ENCODE measurements around the gene ARHGEF19.
A peak's percentile ranks its signal among the peaks of the same experiment; 100 is the strongest.

The ARHGEF19 gene

DNA sequence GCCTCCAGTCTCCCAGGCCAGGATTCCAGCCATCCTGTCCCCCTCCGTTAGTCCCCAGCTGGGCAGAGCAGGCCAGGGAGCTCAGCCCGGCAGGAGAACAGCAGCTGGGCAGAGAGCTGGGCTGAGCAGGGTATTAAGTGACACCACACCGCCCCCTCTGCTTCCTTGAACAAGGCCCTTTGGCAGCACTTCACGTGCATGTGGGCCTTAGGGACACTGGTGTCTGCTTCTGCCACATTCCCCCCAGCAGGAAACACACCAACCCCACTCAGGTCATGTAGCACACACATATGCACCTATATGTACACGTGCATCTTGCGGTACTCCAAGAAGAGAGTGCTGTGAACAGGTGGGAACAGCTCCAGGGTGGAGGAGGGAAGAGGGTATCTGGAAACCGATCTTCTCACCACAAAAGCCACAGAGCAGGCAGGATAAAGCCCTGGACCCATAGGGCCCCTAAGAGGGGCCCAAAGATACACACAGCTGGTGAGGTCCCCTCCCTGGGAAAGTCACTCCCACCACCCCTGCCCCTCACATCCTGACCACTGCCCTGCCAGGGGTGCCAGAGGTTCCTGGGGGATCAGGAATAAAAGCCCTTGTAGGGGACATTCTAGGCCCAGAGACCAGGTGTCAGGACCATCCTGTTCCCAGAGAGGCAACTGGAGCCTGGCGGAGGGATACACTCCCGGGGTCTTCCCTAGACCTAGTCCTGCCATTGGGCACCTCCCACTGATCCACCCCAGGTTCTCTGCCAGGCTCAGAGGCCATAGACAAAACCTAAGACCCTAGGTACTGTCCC, 61.1 kb downstream of the ARHGEF19 start (continued):
- no peak for TF ChIP-seq ZNF658 (tag by site-specific recombination; IDR thresholded peaks at IDR 0.05)
- peak; percentile 71 for TF ChIP-seq ZFHX2 (tag by site-specific recombination; conservative IDR thresholded peaks at IDR 0.05)
- TF ChIP-seq, protein P1, sequence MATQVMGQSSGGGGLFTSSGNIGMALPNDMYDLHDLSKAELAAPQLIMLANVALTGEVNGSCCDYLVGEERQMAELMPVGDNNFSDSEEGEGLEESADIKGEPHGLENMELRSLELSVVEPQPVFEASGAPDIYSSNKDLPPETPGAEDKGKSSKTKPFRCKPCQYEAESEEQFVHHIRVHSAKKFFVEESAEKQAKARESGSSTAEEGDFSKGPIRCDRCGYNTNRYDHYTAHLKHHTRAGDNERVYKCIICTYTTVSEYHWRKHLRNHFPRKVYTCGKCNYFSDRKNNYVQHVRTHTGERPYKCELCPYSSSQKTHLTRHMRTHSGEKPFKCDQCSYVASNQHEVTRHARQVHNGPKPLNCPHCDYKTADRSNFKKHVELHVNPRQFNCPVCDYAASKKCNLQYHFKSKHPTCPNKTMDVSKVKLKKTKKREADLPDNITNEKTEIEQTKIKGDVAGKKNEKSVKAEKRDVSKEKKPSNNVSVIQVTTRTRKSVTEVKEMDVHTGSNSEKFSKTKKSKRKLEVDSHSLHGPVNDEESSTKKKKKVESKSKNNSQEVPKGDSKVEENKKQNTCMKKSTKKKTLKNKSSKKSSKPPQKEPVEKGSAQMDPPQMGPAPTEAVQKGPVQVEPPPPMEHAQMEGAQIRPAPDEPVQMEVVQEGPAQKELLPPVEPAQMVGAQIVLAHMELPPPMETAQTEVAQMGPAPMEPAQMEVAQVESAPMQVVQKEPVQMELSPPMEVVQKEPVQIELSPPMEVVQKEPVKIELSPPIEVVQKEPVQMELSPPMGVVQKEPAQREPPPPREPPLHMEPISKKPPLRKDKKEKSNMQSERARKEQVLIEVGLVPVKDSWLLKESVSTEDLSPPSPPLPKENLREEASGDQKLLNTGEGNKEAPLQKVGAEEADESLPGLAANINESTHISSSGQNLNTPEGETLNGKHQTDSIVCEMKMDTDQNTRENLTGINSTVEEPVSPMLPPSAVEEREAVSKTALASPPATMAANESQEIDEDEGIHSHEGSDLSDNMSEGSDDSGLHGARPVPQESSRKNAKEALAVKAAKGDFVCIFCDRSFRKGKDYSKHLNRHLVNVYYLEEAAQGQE (tag by site-specific recombination; IDR thresholded peaks at IDR 0.05), result no peak
- TF ChIP-seq, protein P2, sequence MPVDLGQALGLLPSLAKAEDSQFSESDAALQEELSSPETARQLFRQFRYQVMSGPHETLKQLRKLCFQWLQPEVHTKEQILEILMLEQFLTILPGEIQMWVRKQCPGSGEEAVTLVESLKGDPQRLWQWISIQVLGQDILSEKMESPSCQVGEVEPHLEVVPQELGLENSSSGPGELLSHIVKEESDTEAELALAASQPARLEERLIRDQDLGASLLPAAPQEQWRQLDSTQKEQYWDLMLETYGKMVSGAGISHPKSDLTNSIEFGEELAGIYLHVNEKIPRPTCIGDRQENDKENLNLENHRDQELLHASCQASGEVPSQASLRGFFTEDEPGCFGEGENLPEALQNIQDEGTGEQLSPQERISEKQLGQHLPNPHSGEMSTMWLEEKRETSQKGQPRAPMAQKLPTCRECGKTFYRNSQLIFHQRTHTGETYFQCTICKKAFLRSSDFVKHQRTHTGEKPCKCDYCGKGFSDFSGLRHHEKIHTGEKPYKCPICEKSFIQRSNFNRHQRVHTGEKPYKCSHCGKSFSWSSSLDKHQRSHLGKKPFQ (tag by site-specific recombination; IDR thresholded peaks at IDR 0.05), result peak; percentile 95
- TF ChIP-seq ZNF202 (tag by site-specific recombination; IDR thresholded peaks at IDR 0.05; ENCODE audit: borderline replicate concordance), result no peak
- TF ChIP-seq, protein P3, sequence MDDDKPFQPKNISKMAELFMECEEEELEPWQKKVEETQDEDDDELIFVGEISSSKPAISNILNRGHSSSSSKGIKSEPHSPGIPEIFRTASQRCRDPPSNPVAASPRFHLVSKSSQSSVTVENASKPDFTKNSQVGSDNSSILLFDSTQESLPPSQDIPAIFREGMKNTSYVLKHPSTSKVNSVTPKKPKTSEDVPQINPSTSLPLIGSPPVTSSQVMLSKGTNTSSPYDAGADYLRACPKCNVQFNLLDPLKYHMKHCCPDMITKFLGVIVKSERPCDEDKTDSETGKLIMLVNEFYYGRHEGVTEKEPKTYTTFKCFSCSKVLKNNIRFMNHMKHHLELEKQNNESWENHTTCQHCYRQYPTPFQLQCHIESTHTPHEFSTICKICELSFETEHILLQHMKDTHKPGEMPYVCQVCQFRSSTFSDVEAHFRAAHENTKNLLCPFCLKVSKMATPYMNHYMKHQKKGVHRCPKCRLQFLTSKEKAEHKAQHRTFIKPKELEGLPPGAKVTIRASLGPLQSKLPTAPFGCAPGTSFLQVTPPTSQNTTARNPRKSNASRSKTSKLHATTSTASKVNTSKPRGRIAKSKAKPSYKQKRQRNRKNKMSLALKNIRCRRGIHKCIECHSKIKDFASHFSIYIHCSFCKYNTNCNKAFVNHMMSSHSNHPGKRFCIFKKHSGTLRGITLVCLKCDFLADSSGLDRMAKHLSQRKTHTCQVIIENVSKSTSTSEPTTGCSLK (tag by site-specific recombination; IDR thresholded peaks at IDR 0.05), result no peak
- peak; percentile 54 for TF ChIP-seq ZXDB (tag by site-specific recombination; IDR thresholded peaks at IDR 0.05)
- TF ChIP-seq ZNF175 (tag by site-specific recombination; IDR thresholded peaks at IDR 0.05), result no peak
- TF ChIP-seq SP7 (tag by site-specific recombination; IDR thresholded peaks at IDR 0.05), result peak; percentile 50
- TF ChIP-seq ZNF292 (tag by site-specific recombination; IDR thresholded peaks at IDR 0.05; ENCODE audit: borderline replicate concordance, low read depth), result no peak
- peak; percentile 94 for TF ChIP-seq ZIC2 (tag by site-specific recombination; IDR thresholded peaks at IDR 0.05)
- TF ChIP-seq EGR2 (tag by site-specific recombination; IDR thresholded peaks at IDR 0.05; ENCODE audit: low read depth), result peak; percentile 32; the same call in 1 of the 2 replicates
- TF ChIP-seq ZNF768 (tag by site-specific recombination; IDR thresholded peaks at IDR 0.05), result no peak
- TF ChIP-seq, protein P4, sequence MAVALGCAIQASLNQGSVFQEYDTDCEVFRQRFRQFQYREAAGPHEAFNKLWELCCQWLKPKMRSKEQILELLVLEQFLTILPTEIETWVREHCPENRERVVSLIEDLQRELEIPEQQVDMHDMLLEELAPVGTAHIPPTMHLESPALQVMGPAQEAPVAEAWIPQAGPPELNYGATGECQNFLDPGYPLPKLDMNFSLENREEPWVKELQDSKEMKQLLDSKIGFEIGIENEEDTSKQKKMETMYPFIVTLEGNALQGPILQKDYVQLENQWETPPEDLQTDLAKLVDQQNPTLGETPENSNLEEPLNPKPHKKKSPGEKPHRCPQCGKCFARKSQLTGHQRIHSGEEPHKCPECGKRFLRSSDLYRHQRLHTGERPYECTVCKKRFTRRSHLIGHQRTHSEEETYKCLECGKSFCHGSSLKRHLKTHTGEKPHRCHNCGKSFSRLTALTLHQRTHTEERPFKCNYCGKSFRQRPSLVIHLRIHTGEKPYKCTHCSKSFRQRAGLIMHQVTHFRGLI (tag by site-specific recombination; IDR thresholded peaks at IDR 0.05), result peak; percentile 96
- TF ChIP-seq ZNF248 (tag by site-specific recombination; IDR thresholded peaks at IDR 0.05), result no peak
- TF ChIP-seq ZNF404 (tag by site-specific recombination; IDR thresholded peaks at IDR 0.05), result no peak
- TF ChIP-seq, protein P5, sequence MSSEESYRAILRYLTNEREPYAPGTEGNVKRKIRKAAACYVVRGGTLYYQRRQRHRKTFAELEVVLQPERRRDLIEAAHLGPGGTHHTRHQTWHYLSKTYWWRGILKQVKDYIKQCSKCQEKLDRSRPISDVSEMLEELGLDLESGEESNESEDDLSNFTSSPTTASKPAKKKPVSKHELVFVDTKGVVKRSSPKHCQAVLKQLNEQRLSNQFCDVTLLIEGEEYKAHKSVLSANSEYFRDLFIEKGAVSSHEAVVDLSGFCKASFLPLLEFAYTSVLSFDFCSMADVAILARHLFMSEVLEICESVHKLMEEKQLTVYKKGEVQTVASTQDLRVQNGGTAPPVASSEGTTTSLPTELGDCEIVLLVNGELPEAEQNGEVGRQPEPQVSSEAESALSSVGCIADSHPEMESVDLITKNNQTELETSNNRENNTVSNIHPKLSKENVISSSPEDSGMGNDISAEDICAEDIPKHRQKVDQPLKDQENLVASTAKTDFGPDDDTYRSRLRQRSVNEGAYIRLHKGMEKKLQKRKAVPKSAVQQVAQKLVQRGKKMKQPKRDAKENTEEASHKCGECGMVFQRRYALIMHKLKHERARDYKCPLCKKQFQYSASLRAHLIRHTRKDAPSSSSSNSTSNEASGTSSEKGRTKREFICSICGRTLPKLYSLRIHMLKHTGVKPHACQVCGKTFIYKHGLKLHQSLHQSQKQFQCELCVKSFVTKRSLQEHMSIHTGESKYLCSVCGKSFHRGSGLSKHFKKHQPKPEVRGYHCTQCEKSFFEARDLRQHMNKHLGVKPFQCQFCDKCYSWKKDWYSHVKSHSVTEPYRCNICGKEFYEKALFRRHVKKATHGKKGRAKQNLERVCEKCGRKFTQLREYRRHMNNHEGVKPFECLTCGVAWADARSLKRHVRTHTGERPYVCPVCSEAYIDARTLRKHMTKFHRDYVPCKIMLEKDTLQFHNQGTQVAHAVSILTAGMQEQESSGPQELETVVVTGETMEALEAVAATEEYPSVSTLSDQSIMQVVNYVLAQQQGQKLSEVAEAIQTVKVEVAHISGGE (tag by site-specific recombination; conservative IDR thresholded peaks at IDR 0.05; ENCODE audit: low read depth), result peak; percentile 24; the same call in 1 of the 2 replicates
- TF ChIP-seq ZBTB48 (tag by site-specific recombination; IDR thresholded peaks at IDR 0.05), result peak; percentile 93
- peak; percentile 47; the same call in 1 of the 2 replicates for TF ChIP-seq ZNF335 (tag by site-specific recombination; conservative IDR thresholded peaks at IDR 0.05)
- no peak for TF ChIP-seq ZNF521 (tag by site-specific recombination; IDR thresholded peaks at IDR 0.05)
- TF ChIP-seq, protein P6, sequence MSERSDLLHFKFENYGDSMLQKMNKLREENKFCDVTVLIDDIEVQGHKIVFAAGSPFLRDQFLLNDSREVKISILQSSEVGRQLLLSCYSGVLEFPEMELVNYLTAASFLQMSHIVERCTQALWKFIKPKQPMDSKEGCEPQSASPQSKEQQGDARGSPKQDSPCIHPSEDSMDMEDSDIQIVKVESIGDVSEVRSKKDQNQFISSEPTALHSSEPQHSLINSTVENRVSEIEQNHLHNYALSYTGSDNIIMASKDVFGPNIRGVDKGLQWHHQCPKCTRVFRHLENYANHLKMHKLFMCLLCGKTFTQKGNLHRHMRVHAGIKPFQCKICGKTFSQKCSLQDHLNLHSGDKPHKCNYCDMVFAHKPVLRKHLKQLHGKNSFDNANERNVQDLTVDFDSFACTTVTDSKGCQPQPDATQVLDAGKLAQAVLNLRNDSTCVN (tag by site-specific recombination; optimal IDR thresholded peaks at IDR 0.05), result no peak
- peak; percentile 46; the same call in 1 of the 2 replicates for TF ChIP-seq OSR2 (tag by site-specific recombination; IDR thresholded peaks at IDR 0.05)
- no peak for TF ChIP-seq ZNF585B (tag by site-specific recombination; IDR thresholded peaks at IDR 0.05)
- no peak for TF ChIP-seq ZBTB7A (tag by site-specific recombination; IDR thresholded peaks at IDR 0.05; ENCODE audit: low read depth)

All from HEK293 (cell line).